ENCODE measurements around the gene ZFP92.

The ZFP92 gene

GRCh38 chrX:153456161-153456560 lies 44.9 kb downstream of the ZFP92 start:
- no peak overlapping the region for H4K8ac ChIP-seq (ENCODE audit: low read depth, low read length)
- H3K36me3 ChIP-seq (ENCODE audit: control insufficient read depth in 1 of 2, insufficient read depth in 2 of 2, low read length in 2 of 2), result peaks cover 9 to 12% of the 10 kb centered on the region in 2 experiments
- peaks cover 7% of the 10 kb centered on the region for H3K79me1 ChIP-seq (ENCODE audit: low read length)
- H3K9me3 ChIP-seq (ENCODE audit: insufficient read depth, low read depth, low read length), result no peaks in the 10 kb centered on the region
- no peaks in the 10 kb centered on the region for H3K27me3 ChIP-seq (ENCODE audit: insufficient read depth, low read length)
- H3K4me1 ChIP-seq (ENCODE audit: control insufficient read depth in 1 of 2, insufficient read depth in 2 of 2, low read length in 2 of 2), result peaks cover 6 to 10% of the 10 kb centered on the region in 2 experiments
- no peak overlapping the region for H3K14ac ChIP-seq (ENCODE audit: low read length)
- H2AFZ ChIP-seq (ENCODE audit: insufficient read depth, low read length, poor library complexity), result no peak overlapping the region
- H3K18ac ChIP-seq (ENCODE audit: low read length), result no peak overlapping the region
- H3K4me2 ChIP-seq (ENCODE audit: low read length), result no peak overlapping the region
- H2BK12ac ChIP-seq (ENCODE audit: low read length), result no peak overlapping the region
- WGBS (ENCODE audit: extremely low coverage, insufficient coverage, insufficient read length), result no CpG with 5 or more reads among the region's 12 CpGs
- no peak overlapping the region for H2BK120ac ChIP-seq (ENCODE audit: insufficient read depth, low read length, poor library complexity)
- no peak overlapping the region for H3K27ac ChIP-seq (ENCODE audit: low read depth, low read length)
- H3K4me3 ChIP-seq (ENCODE audit: low read depth, low read length), result no peak overlapping the region
- no peak overlapping the region for H4K91ac ChIP-seq (ENCODE audit: low read depth, low read length)
- H3K79me2 ChIP-seq (ENCODE audit: control insufficient read depth, insufficient read depth, low read length, poor library complexity), result no peaks in the 10 kb centered on the region
- no peak overlapping the region for H2BK5ac ChIP-seq (ENCODE audit: low read depth, low read length, poor library complexity)
- no peak overlapping the region for H3K4ac ChIP-seq (ENCODE audit: low read depth, low read length)
- H3K23ac ChIP-seq (ENCODE audit: low read length), result no peak overlapping the region
- no peak overlapping the region for H2AK5ac ChIP-seq (ENCODE audit: low read length)
- no peak overlapping the region for H3K9ac ChIP-seq (ENCODE audit: low read length)
- no peak overlapping the region for H4K12ac ChIP-seq (ENCODE audit: low read depth, low read length)
- DNase-seq, result no peak

- Histone ChIP-seq H3K4me1 (ENCODE audit: control insufficient read depth in 1 of 2, insufficient read depth in 2 of 2, low read length in 2 of 2) (peaks cover 6 to 10% of the 10 kb centered on the region in 2 experiments), H3K36me3 (ENCODE audit: control insufficient read depth in 1 of 2, insufficient read depth in 2 of 2, low read length in 2 of 2) (peaks cover 11 to 14% of the 10 kb centered on the region in 2 experiments), H3K18ac (ENCODE audit: low read length) (no peak overlapping the region), H3K9me3 (ENCODE audit: insufficient read depth, low read depth, low read length) (no peaks in the 10 kb centered on the region), H4K12ac (ENCODE audit: low read depth, low read length) (no peak overlapping the region), H3K4ac (ENCODE audit: low read depth, low read length) (no peak overlapping the region), H2BK120ac (ENCODE audit: insufficient read depth, low read length, poor library complexity) (no peak overlapping the region), H3K23ac (ENCODE audit: low read length) (no peak overlapping the region), H2BK12ac (ENCODE audit: low read length) (no peak overlapping the region), H3K27ac (ENCODE audit: low read depth, low read length) (no peak overlapping the region), H3K79me1 (ENCODE audit: low read length) (peaks cover 7% of the 10 kb centered on the region), H3K79me2 (ENCODE audit: control insufficient read depth, insufficient read depth, low read length, poor library complexity) (no peaks in the 10 kb centered on the region), H2BK5ac (ENCODE audit: low read depth, low read length, poor library complexity) (no peak overlapping the region), H3K9ac (ENCODE audit: low read length) (no peak overlapping the region), H3K4me2 (ENCODE audit: low read length) (no peak overlapping the region), H4K91ac (ENCODE audit: low read depth, low read length) (no peak overlapping the region), H3K27me3 (ENCODE audit: insufficient read depth, low read length) (no peaks in the 10 kb centered on the region), H2AFZ (ENCODE audit: insufficient read depth, low read length, poor library complexity) (no peak overlapping the region), H2AK5ac (ENCODE audit: low read length) (no peak overlapping the region), H3K14ac (ENCODE audit: low read length) (no peak overlapping the region), H3K4me3 (ENCODE audit: low read depth, low read length) (no peak overlapping the region), H4K8ac (ENCODE audit: low read depth, low read length) (no peak overlapping the region)
- WGBS (ENCODE audit: extremely low coverage, insufficient coverage, insufficient read length), result no CpG with 5 or more reads among the region's 9 CpGs
- no peak for DNase-seq
These were observed 45.4 kb downstream of the ZFP92 start for GRCh38 chrX:153456704-153457103.

- H3K23ac ChIP-seq (ENCODE audit: low read length), result no peak overlapping the region
- DNase-seq, result no peak
- peak overlapping the region; percentile 41 for H2AK5ac ChIP-seq (ENCODE audit: low read length)
- H3K36me3 ChIP-seq (ENCODE audit: control insufficient read depth in 1 of 2, insufficient read depth in 2 of 2, low read length in 2 of 2), result peaks cover 14 to 16% of the 10 kb centered on the region in 2 experiments
- no peak overlapping the region for H2AFZ ChIP-seq (ENCODE audit: insufficient read depth, low read length, poor library complexity)
- no peak overlapping the region for H3K18ac ChIP-seq (ENCODE audit: low read length)
- no peak overlapping the region for H2BK12ac ChIP-seq (ENCODE audit: low read length)
- H3K4me3 ChIP-seq (ENCODE audit: low read depth, low read length), result no peak overlapping the region
- H3K4me2 ChIP-seq (ENCODE audit: low read length), result no peak overlapping the region
- WGBS (ENCODE audit: extremely low coverage, insufficient coverage, insufficient read length), result no CpG with 5 or more reads among the region's 18 CpGs
- no peak overlapping the region for H3K14ac ChIP-seq (ENCODE audit: low read length)
- H4K8ac ChIP-seq (ENCODE audit: low read depth, low read length), result no peak overlapping the region
- no peak overlapping the region for H4K91ac ChIP-seq (ENCODE audit: low read depth, low read length)
- H3K4me1 ChIP-seq (ENCODE audit: control insufficient read depth in 1 of 2, insufficient read depth in 2 of 2, low read length in 2 of 2), result peaks cover 6 to 10% of the 10 kb centered on the region in 2 experiments
- H3K27me3 ChIP-seq (ENCODE audit: insufficient read depth, low read length), result no peaks in the 10 kb centered on the region
- no peak overlapping the region for H2BK120ac ChIP-seq (ENCODE audit: insufficient read depth, low read length, poor library complexity)
- no peaks in the 10 kb centered on the region for H3K9me3 ChIP-seq (ENCODE audit: insufficient read depth, low read depth, low read length)
- no peak overlapping the region for H2BK5ac ChIP-seq (ENCODE audit: low read depth, low read length, poor library complexity)
- H3K9ac ChIP-seq (ENCODE audit: low read length), result no peak overlapping the region
- H3K4ac ChIP-seq (ENCODE audit: low read depth, low read length), result no peak overlapping the region
- no peaks in the 10 kb centered on the region for H3K79me2 ChIP-seq (ENCODE audit: control insufficient read depth, insufficient read depth, low read length, poor library complexity)
- peaks cover 7% of the 10 kb centered on the region for H3K79me1 ChIP-seq (ENCODE audit: low read length)
- H4K12ac ChIP-seq (ENCODE audit: low read depth, low read length), result peak overlapping the region; percentile 23
- no peak overlapping the region for H3K27ac ChIP-seq (ENCODE audit: low read depth, low read length)
These were observed 46.0 kb downstream of the ZFP92 start for GRCh38 chrX:153457136-153457825.

- Histone ChIP-seq H3K79me2 (ENCODE audit: control insufficient read depth, insufficient read depth, low read length, poor library complexity) (no peaks in the 10 kb centered on the region), H2AFZ (ENCODE audit: insufficient read depth, low read length, poor library complexity) (no peak overlapping the region), H3K4me1 (ENCODE audit: control insufficient read depth in 1 of 2, insufficient read depth in 2 of 2, low read length in 2 of 2) (peaks cover 6 to 10% of the 10 kb centered on the region in 2 experiments), H3K79me1 (ENCODE audit: low read length) (peaks cover 7% of the 10 kb centered on the region), H3K4me2 (ENCODE audit: low read length) (no peak overlapping the region), H2AK5ac (ENCODE audit: low read length) (no peak overlapping the region), H3K9me3 (ENCODE audit: insufficient read depth, low read depth, low read length) (no peaks in the 10 kb centered on the region), H3K36me3 (ENCODE audit: control insufficient read depth in 1 of 2, insufficient read depth in 2 of 2, low read length in 2 of 2) (peaks cover 19 to 20% of the 10 kb centered on the region in 2 experiments), H4K12ac (ENCODE audit: low read depth, low read length) (no peak overlapping the region), H2BK120ac (ENCODE audit: insufficient read depth, low read length, poor library complexity) (no peak overlapping the region), H2BK12ac (ENCODE audit: low read length) (no peak overlapping the region), H3K27ac (ENCODE audit: low read depth, low read length) (no peak overlapping the region), H3K18ac (ENCODE audit: low read length) (no peak overlapping the region), H3K9ac (ENCODE audit: low read length) (no peak overlapping the region), H3K14ac (ENCODE audit: low read length) (no peak overlapping the region), H3K4me3 (ENCODE audit: low read depth, low read length) (no peak overlapping the region), H2BK5ac (ENCODE audit: low read depth, low read length, poor library complexity) (no peak overlapping the region), H3K27me3 (ENCODE audit: insufficient read depth, low read length) (no peaks in the 10 kb centered on the region), H3K23ac (ENCODE audit: low read length) (no peak overlapping the region), H4K8ac (ENCODE audit: low read depth, low read length) (no peak overlapping the region), H3K4ac (ENCODE audit: low read depth, low read length) (no peak overlapping the region), H4K91ac (ENCODE audit: low read depth, low read length) (no peak overlapping the region)
- WGBS (ENCODE audit: extremely low coverage, insufficient coverage, insufficient read length), result no CpG with 5 or more reads among the region's 17 CpGs
- DNase-seq, result no peak
These were observed 46.7 kb downstream of the ZFP92 start for GRCh38 chrX:153457827-153458466.
